ENCODE results near the gene ZFPM1. TPM values are rescaled to one million over a fixed set of nuclear protein-coding genes. Genes with fewer than 3 reads are reported as not detected.

The ZFPM1 gene
- total RNA-seq, result 10 to 100 TPM; 18.1 to 21.5 TPM
- polyA plus RNA-seq (2013, experiment 1 of 2), result 5.6 TPM
- polyA plus RNA-seq (2013, experiment 2 of 2), result 5.0 TPM
- long read RNA-seq, experiment 1, partial matches to known transcripts, result 2 of 19 reads
- long read RNA-seq, experiment 1, other reads (novel, unspliced or antisense), result 17 of 19 reads
- long read RNA-seq, experiment 2, full-length matches to known transcripts, result 4 of 24 reads
- long read RNA-seq, experiment 2, partial matches to known transcripts, result 0 of 24 reads
- long read RNA-seq, experiment 2, other reads (novel, unspliced or antisense), result 20 of 24 reads
- long read RNA-seq, experiment 3, result 0 reads
- long read RNA-seq, experiment 4, result 0 reads

DNA sequence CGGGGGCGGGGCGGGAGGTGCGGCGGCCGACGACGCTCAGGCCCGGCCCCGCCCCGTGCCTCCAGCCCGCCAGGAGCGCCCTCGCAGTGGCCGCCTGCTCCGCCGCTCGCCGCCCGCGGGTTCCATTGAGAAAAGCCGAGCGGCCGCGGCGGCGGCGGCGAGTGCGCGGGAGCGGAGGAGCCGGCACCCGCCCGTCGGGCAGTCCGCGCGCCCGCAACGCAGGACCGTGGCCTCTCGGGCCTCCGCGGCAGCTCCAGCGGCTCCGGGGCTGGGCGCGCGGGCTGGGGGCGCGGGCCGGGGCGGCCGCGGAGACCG lies at the start of gene ZFPM1:
Gene ZFPM1, plus strand, starts transcription at position 64 of the 315 bp plus-strand sequence. CDS start 359 bp downstream, outside the sequence.
- Histone ChIP-seq H3K27ac (ENCODE audit: low read depth, low read length) (no peak within 1 kb of the TSS), H3K4me1 (ENCODE audit: control insufficient read depth, insufficient read depth, low read length) (peaks cover 7% of the 10 kb centered on the region), H3K27me3 (ENCODE audit: control insufficient read depth, insufficient read depth, low read length, poor library complexity, severe bottlenecking) (peaks cover 28% of the 10 kb centered on the region), H3K36me3 (ENCODE audit: control insufficient read depth, insufficient read depth, low read length) (no peaks in the 10 kb centered on the region), H3K4me3 (ENCODE audit: low read length) (peak within 1 kb of the TSS; percentile 87), H3K9me3 (ENCODE audit: control insufficient read depth, low read length) (no peaks in the 10 kb centered on the region), H3K9ac (ENCODE audit: extremely low read depth, low read length, poor library complexity, severe bottlenecking) (peak within 1 kb of the TSS; percentile 25)
- H3K4me3 Mint-ChIP-seq, result peak within 1 kb of the TSS; percentile 63
- peaks cover 48% of the 10 kb centered on the region for H3K27me3 Mint-ChIP-seq (ENCODE audit: insufficient read depth)
- TF ChIP-seq, protein P1, sequence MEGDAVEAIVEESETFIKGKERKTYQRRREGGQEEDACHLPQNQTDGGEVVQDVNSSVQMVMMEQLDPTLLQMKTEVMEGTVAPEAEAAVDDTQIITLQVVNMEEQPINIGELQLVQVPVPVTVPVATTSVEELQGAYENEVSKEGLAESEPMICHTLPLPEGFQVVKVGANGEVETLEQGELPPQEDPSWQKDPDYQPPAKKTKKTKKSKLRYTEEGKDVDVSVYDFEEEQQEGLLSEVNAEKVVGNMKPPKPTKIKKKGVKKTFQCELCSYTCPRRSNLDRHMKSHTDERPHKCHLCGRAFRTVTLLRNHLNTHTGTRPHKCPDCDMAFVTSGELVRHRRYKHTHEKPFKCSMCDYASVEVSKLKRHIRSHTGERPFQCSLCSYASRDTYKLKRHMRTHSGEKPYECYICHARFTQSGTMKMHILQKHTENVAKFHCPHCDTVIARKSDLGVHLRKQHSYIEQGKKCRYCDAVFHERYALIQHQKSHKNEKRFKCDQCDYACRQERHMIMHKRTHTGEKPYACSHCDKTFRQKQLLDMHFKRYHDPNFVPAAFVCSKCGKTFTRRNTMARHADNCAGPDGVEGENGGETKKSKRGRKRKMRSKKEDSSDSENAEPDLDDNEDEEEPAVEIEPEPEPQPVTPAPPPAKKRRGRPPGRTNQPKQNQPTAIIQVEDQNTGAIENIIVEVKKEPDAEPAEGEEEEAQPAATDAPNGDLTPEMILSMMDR (conservative IDR thresholded peaks at IDR 0.05), result no peak
- 0% methylated on average over 14 to 57 of the region's 57 CpGs for WGBS, 2 experiments (ENCODE audit: insufficient coverage in 1 of 2, insufficient read length in 1 of 2)
- peaks cover 2% of the 10 kb centered on the region for H3K9me3 Mint-ChIP-seq
- DNase-seq, result no peak
- no peaks in the 10 kb centered on the region for H3K36me3 Mint-ChIP-seq (ENCODE audit: low read depth)
- H3K27ac Mint-ChIP-seq, result no peak within 1 kb of the TSS
- peaks cover 6% of the 10 kb centered on the region for H3K4me1 Mint-ChIP-seq

DNA sequence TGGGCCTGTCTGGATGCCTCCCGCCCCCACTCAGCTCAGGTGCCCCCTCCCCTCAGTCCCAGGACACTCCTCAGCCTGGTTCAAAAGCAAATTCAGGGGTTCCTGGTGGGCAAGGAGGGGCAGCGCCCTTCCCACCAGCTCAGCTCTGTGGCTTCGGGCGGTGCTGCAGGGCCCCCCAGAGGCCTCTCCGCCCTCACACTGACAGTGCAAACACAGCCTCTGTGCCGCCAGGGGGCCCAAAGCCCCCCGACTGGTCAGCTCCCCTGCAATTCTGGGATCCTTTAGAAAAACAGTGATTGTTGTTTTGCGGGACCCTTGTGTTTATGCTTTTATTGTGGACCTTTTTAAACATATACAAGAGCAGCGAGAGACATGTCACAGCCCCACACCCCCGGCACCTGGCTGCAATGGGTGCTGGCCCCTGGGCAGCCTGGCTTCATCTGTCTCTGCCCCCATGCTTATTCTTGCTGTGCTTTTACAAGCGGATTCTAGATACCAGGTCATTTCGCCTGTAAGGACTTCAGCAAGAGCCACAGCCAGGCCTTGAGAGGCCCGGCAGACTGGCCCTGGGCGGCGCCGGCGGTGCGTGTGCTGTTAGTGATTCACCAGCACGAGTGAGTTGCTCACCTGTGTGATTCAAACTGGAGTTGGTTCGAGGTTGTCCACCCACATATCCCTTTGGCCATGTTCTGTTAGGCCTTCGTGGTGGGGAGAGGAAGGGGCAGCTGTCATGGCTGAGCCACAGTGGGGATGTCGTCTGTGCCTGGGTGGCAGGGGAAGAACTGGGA lies 49.1 kb upstream of the ZFPM1 start:
- H3K9me3 Mint-ChIP-seq, result no peaks in the 10 kb centered on the region
- H3K9ac ChIP-seq (ENCODE audit: extremely low read depth, low read length, poor library complexity, severe bottlenecking), result no peak overlapping the region
- H3K9me3 ChIP-seq (ENCODE audit: control insufficient read depth, low read length), result no peaks in the 10 kb centered on the region
- no peak overlapping the region for H3K27ac Mint-ChIP-seq
- H3K36me3 Mint-ChIP-seq (ENCODE audit: low read depth), result no peaks in the 10 kb centered on the region
- no peaks in the 10 kb centered on the region for H3K27me3 Mint-ChIP-seq (ENCODE audit: insufficient read depth)
- no peaks in the 10 kb centered on the region for H3K4me1 Mint-ChIP-seq
- H3K4me3 ChIP-seq (ENCODE audit: low read length), result no peak overlapping the region
- no peaks in the 10 kb centered on the region for H3K27me3 ChIP-seq (ENCODE audit: control insufficient read depth, insufficient read depth, low read length, poor library complexity, severe bottlenecking)
- no peaks in the 10 kb centered on the region for H3K36me3 ChIP-seq (ENCODE audit: control insufficient read depth, insufficient read depth, low read length)
- WGBS, 2 experiments (ENCODE audit: insufficient coverage in 1 of 2, insufficient read length in 1 of 2), result 87 to 93% methylated on average over 14 to 22 of the region's 22 CpGs
- H3K4me3 Mint-ChIP-seq, result no peak overlapping the region
- TF ChIP-seq, protein P1 (conservative IDR thresholded peaks at IDR 0.05), result no peak
- H3K27ac ChIP-seq (ENCODE audit: low read depth, low read length), result no peak overlapping the region
- no peaks in the 10 kb centered on the region for H3K4me1 ChIP-seq (ENCODE audit: control insufficient read depth, insufficient read depth, low read length)
- DNase-seq, result no peak

DNA sequence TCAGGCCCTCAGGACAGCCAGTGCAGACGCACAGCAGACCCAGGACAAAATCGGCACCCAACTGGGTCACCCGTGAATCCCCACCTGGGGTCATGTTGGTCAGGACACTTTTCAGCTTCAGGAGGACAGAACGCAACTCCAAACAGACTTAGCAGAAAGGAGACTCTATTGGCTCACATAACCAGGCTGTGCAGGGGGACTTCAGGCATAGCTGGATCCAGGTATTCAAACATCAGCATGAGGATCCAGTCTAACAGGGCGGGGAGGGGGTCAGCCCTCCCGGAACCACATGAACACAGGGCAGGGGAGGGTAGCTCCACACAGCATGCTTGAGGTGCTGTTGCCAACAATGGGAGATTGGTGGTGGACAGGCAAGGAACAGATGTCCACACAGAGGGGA lies 48.3 kb upstream of the ZFPM1 start:
- H3K36me3 ChIP-seq (ENCODE audit: control insufficient read depth, insufficient read depth, low read length), result no peaks in the 10 kb centered on the region
- Mint-ChIP-seq H3K4me3 (no peak overlapping the region), H3K27ac (no peak overlapping the region), H3K27me3 (ENCODE audit: insufficient read depth) (no peaks in the 10 kb centered on the region), H3K9me3 (no peaks in the 10 kb centered on the region), H3K36me3 (ENCODE audit: low read depth) (no peaks in the 10 kb centered on the region), H3K4me1 (no peaks in the 10 kb centered on the region)
- DNase-seq, result no peak
- H3K9ac ChIP-seq (ENCODE audit: extremely low read depth, low read length, poor library complexity, severe bottlenecking), result no peak overlapping the region
- TF ChIP-seq, protein P1 (conservative IDR thresholded peaks at IDR 0.05), result no peak
- H3K4me3 ChIP-seq (ENCODE audit: low read length), result no peak overlapping the region
- 81% methylated on average over 5 to 6 of the region's 6 CpGs for WGBS, 2 experiments (ENCODE audit: insufficient coverage in 1 of 2, insufficient read length in 1 of 2)
- H3K9me3 ChIP-seq (ENCODE audit: control insufficient read depth, low read length), result no peaks in the 10 kb centered on the region
- H3K27ac ChIP-seq (ENCODE audit: low read depth, low read length), result no peak overlapping the region
- H3K27me3 ChIP-seq (ENCODE audit: control insufficient read depth, insufficient read depth, low read length, poor library complexity, severe bottlenecking), result no peaks in the 10 kb centered on the region
- no peaks in the 10 kb centered on the region for H3K4me1 ChIP-seq (ENCODE audit: control insufficient read depth, insufficient read depth, low read length)
